A549 (cell line): Measurements from ENCODE around the gene RSPH3. TPM values are rescaled to one million over a fixed set of nuclear protein-coding genes. Genes with fewer than 3 reads are reported as not detected.

Source experiments
- ATAC-seq, 2 experiments: fragments of 200-7000 bp in 1 of 2; fragments of >200 bp in 1 of 2; cut with Nextera tagmentation in 1 of 2; cut with Tn5 transposase in 1 of 2; 3 replicates each; pipeline versions ENCODE4 v1.8.0 to v1.9.1; 2018 to 2020; ENCODE audit warnings: mild to moderate bottlenecking in 1 of 2, moderate library complexity in 1 of 2
- CTCF ChIA-PET: fragments of 300-600 bp; sonication (Branson Sonifier 250); formaldehyde crosslinking; extraction: SDS; loops from one replicate; lab custom pipeline; 2021; ENCODE audit warnings: antibody characterized with exemption, inconsistent platforms; lab: Yijun Ruan, JAX
- POLR2A ChIA-PET: fragments of 350-600 bp; formaldehyde crosslinking; extraction: SDS; loops from one replicate; lab custom pipeline; 2021; ENCODE audit warnings: antibody characterized with exemption, inconsistent platforms; lab: Yijun Ruan, JAX
- DNase-seq, 2 experiments: peaks; one replicate each; pipeline versions ENCODE4 v3.0.0 to v3.0.0-alpha.2; 2011 to 2016; ENCODE audit warnings: low read depth in 1 of 2, low spot score in 1 of 2
- FAIRE-seq: peaks from 2 replicates; lab custom pipeline; 2011; peaks lifted over from hg19 to GRCh38; lab: Jason Lieb, UNC
- H3K27ac ChIP-seq, 2 experiments: fragments of >200 bp; sonication (Bioruptor Twin); formaldehyde crosslinking; 3 replicates each; pipeline ENCODE4 v1.5.1; 2016 to 2017
- H3K4me1 ChIP-seq: fragments of >200 bp; sonication (Bioruptor Twin); formaldehyde crosslinking; 3 replicates; pipeline ENCODE4 v1.6.1; 2016
- H3K4me2 ChIP-seq: fragments of >200 bp; sonication (Bioruptor Twin); formaldehyde crosslinking; 3 replicates; pipeline ENCODE4 v1.6.1; 2016
- H3K4me3 ChIP-seq: fragments of >200 bp; sonication (Bioruptor Twin); formaldehyde crosslinking; 3 replicates; pipeline ENCODE4 v1.5.1; 2016
- H3K9me3 ChIP-seq: fragments of >200 bp; sonication (Bioruptor Twin); formaldehyde crosslinking; 3 replicates; pipeline ENCODE4 v1.6.1; 2016
- CBX2 ChIP-seq: fragments of 200-600 bp; sonication (generic); IDR thresholded peaks from 2 replicates; pipeline ENCODE4 v1.6.1; 2016; ENCODE audit warnings: low read depth, mild to moderate bottlenecking, borderline replicate concordance
- CBX8 ChIP-seq: fragments of 200-600 bp; sonication (generic); IDR thresholded peaks from 2 replicates; pipeline ENCODE4 v1.6.1; 2016
- CEBPB ChIP-seq, 2 experiments: fragments of >200 bp in 1 of 2; sonication (Bioruptor Twin) in 1 of 2; formaldehyde crosslinking in 1 of 2; IDR thresholded peaks; 2 replicates each; pipeline ENCODE4 v1.6.1; 2012 to 2016
- CHD2 ChIP-seq: fragments of 150-350 bp; IDR thresholded peaks from 2 replicates; pipeline ENCODE4 v1.6.1; 2014; ENCODE audit warnings: low read length; ENCODE audit not compliant: partially characterized antibody
- CHD4 ChIP-seq: fragments of 200-600 bp; sonication (generic); IDR thresholded peaks from 2 replicates; pipeline ENCODE4 v1.6.1; 2016; ENCODE audit warnings: antibody characterized with exemption, mild to moderate bottlenecking, borderline replicate concordance
- CTCF ChIP-seq: fragments of >200 bp; sonication (Bioruptor Twin); formaldehyde crosslinking; IDR thresholded peaks from 3 replicates; pipeline ENCODE4 v1.5.1; 2016
- FOSL2 ChIP-seq, 2 experiments: fragments of 450-650 bp in 1 of 2; fragments of >200 bp in 1 of 2; sonication (Bioruptor Twin) in 1 of 2; formaldehyde crosslinking; IDR thresholded peaks; 2 replicates each; pipeline versions ENCODE4 v1.5.0 to v1.6.1; 2016 to 2020; ENCODE audit warnings: mild to moderate bottlenecking in 1 of 2, moderate library complexity in 1 of 2
- GATA3 ChIP-seq: IDR thresholded peaks from 2 replicates; pipeline ENCODE4 v1.6.1; 2012; ENCODE audit warnings: borderline replicate concordance
- HDAC2 ChIP-seq: fragments of 200-600 bp; sonication (generic); IDR thresholded peaks from 2 replicates; pipeline ENCODE4 v1.6.1; 2016
- HOXA7 ChIP-seq: fragments of 250-450 bp; sonication (Bioruptor Pico); IDR thresholded peaks from 2 replicates; pipeline ENCODE4 v1.5.0; 2020; ENCODE audit warnings: mild to moderate bottlenecking, moderate library complexity
- HOXB13 ChIP-seq: fragments of 250-450 bp; sonication (Bioruptor Pico); IDR thresholded peaks from 2 replicates; pipeline ENCODE4 v1.5.0; 2020; ENCODE audit warnings: low read depth, mild to moderate bottlenecking, moderate library complexity
- HOXB5 ChIP-seq: fragments of 250-450 bp; sonication (Bioruptor Pico); IDR thresholded peaks from 2 replicates; pipeline ENCODE4 v1.5.0; 2020; ENCODE audit warnings: mild to moderate bottlenecking, moderate library complexity
- JUN ChIP-seq, 2 experiments: fragments of >200 bp; sonication (Bioruptor Twin); formaldehyde crosslinking; IDR thresholded peaks; 2 replicates in 1 of 2; 3 replicates in 1 of 2; pipeline ENCODE4 v1.6.1; 2016 to 2017
- KDM1A ChIP-seq: fragments of 200-600 bp; sonication (generic); IDR thresholded peaks from 2 replicates; pipeline ENCODE4 v1.6.1; 2016; ENCODE audit warnings: low read depth, mild to moderate bottlenecking
- KDM5A ChIP-seq: fragments of 200-600 bp; sonication (generic); IDR thresholded peaks from 2 replicates; pipeline ENCODE4 v1.6.1; 2016; ENCODE audit warnings: antibody characterized with exemption, mild to moderate bottlenecking
- MAFK ChIP-seq: fragments of 450-650 bp; IDR thresholded peaks from 2 replicates; pipeline ENCODE4 v1.6.1; 2014; ENCODE audit not compliant: partially characterized antibody
- MAX ChIP-seq: IDR thresholded peaks from 2 replicates; pipeline ENCODE4 v1.6.1; 2012
- NPAS2 ChIP-seq: fragments of 250-450 bp; sonication (Bioruptor Pico); IDR thresholded peaks from 2 replicates; pipeline ENCODE4 v1.8.0; 2022; ENCODE audit warnings: mild to moderate bottlenecking, moderate library complexity, borderline replicate concordance
- NR3C1 ChIP-seq: fragments of >200 bp; sonication (Bioruptor Twin); formaldehyde crosslinking; IDR thresholded peaks from 3 replicates; pipeline ENCODE4 v1.6.1; 2017
- POLR2A ChIP-seq: IDR thresholded peaks from 2 replicates; pipeline ENCODE4 v1.6.1; 2012; ENCODE audit warnings: mild to moderate bottlenecking, low read length
- RCOR1 ChIP-seq: fragments of 150-350 bp; IDR thresholded peaks from 2 replicates; pipeline ENCODE4 v1.6.1; 2014; ENCODE audit warnings: antibody characterized with exemption, low read length, low read depth
- REST ChIP-seq: fragments of 200-600 bp; sonication (generic); IDR thresholded peaks from 2 replicates; pipeline ENCODE4 v1.6.1; 2016; ENCODE audit warnings: antibody characterized with exemption, mild to moderate bottlenecking, moderate library complexity
- SREBF2 ChIP-seq: fragments of 450-650 bp; IDR thresholded peaks from 2 replicates; pipeline ENCODE4 v1.6.1; 2014; ENCODE audit warnings: mild to moderate bottlenecking, moderate library complexity
- TFCP2L1 ChIP-seq: fragments of 250-450 bp; sonication (Bioruptor Pico); IDR thresholded peaks from 2 replicates; pipeline ENCODE4 v1.5.0; 2021; ENCODE audit warnings: mild to moderate bottlenecking
- TP53 ChIP-seq: fragments of 250-450 bp; sonication (Bioruptor Pico); IDR thresholded peaks from 2 replicates; pipeline ENCODE4 v1.5.0; 2021; ENCODE audit warnings: mild to moderate bottlenecking, moderate library complexity
- ZC3H11A ChIP-seq: fragments of 450-650 bp; IDR thresholded peaks from 2 replicates; pipeline ENCODE4 v1.6.1; 2014; ENCODE audit warnings: antibody characterized with exemption, mild to moderate bottlenecking
- ZNF302 ChIP-seq: fragments of 250-450 bp; sonication (Bioruptor Pico); IDR thresholded peaks from 2 replicates; pipeline ENCODE4 v1.9.0; 2021; ENCODE audit warnings: inconsistent platforms, mild to moderate bottlenecking, moderate library complexity
- ZSCAN20 ChIP-seq: fragments of 250-450 bp; sonication (Bioruptor Pico); IDR thresholded peaks from 2 replicates; pipeline ENCODE4 v1.8.0; 2022; ENCODE audit warnings: mild to moderate bottlenecking, moderate library complexity
- WGBS: methylation state at CpG from one replicate; pipeline ENCODE4 v1.1.6; 2017; ENCODE audit errors: missing lambda C conversion rate; 5-methylcytosine and 5-hydroxymethylcytosine counted together
- polyA plus RNA-seq, 4 experiments: library from polyadenylated mRNA; depleted of rRNA in 3 of 4; stranded (reverse); fragments of >200 nt; fragmentation: RNase III in 1 of 4; extraction: RNeasy Plus Mini Kit Qiagen cat#74134 plus additional on column Dnase treatment in 1 of 4; gene quantifications; 2 replicates in 3 of 4; 3 replicates in 1 of 4; pipeline ENCODE4 v1.2.3, GENCODE V29; 2011 to 2017

Gene RSPH3
- polyA plus RNA-seq, 2 of the 4 experiments (the other 2 are of a cell fraction), result 2.6 to 3.6 TPM

- 90% methylated on average over 5 of the region's 5 CpGs for WGBS
- H3K9me3 ChIP-seq, result no peaks in the 10 kb centered on the region
- TF ChIP-seq TP53 (no peak), MAX (no peak), CBX8 (no peak), SREBF2 (no peak), NPAS2 (CRISPR knock-in tag) (no peak), KDM5A (no peak), FOSL2 (IDR thresholded peaks at IDR 0.05) (no peak), FOSL2 (CRISPR knock-in tag; IDR thresholded peaks at IDR 0.05) (no peak), ZNF302 (CRISPR knock-in tag) (no peak), GATA3 (no peak), ZC3H11A (no peak), HDAC2 (no peak), CBX2 (no peak), MAFK (no peak), HOXA7 (CRISPR knock-in tag) (no peak), HOXB13 (CRISPR knock-in tag) (no peak)
- H3K4me1 ChIP-seq, result no peaks in the 10 kb centered on the region
- no peak for FAIRE-seq
- no peak for ATAC-seq
- H3K27ac ChIP-seq, result no peak overlapping the region
- ChIA-PET POLR2A (no interaction called here), CTCF (no interaction called here)
- no peak for DNase-seq
- no peak overlapping the region for H3K4me3 ChIP-seq
- no peak overlapping the region for H3K4me2 ChIP-seq
Measured at GRCh38 chr6:158934157-158934556, 65.8 kb downstream of the RSPH3 start.

GRCh38 chr6:158933079-158933595, 66.9 kb downstream of the RSPH3 start:
- POLR2A ChIA-PET, result no interaction called here
- H3K4me3 ChIP-seq, result no peak overlapping the region
- FAIRE-seq, result no peak

DNA sequence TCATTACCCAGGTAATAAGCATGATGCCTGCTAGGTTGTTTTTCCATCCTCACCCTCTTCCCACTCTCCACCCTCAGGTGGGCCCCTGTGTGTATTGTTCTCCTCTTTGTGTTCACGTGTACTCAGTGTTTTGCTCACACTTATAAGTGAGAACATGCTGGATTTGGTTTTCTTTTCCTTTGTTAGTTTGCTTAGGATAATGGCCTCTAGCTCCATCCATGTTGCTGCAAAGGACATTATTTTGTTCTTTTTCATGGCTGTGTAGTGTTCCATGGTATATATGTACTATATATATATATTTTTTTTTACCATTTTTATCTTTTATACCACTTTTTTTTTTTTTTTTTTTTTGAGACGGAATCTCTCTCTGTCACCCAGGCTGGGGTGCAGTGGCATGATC, 71.9 kb downstream of the RSPH3 start:
- DNase-seq (no peak), FAIRE-seq (no peak), ATAC-seq (no peak)
- Histone ChIP-seq H3K27ac (no peak overlapping the region), H3K4me3 (no peak overlapping the region), H3K4me1 (peaks cover 5% of the 10 kb centered on the region; the same call in 1 of the 3 replicates), H3K9me3 (no peaks in the 10 kb centered on the region), H3K4me2 (no peak overlapping the region)
- 93% methylated on average over 2 of the region's 2 CpGs for WGBS
- ChIA-PET POLR2A (no interaction called here), CTCF (no interaction called here)
- no peak for TF ChIP-seq NR3C1
- no peak for TF ChIP-seq FOSL2 (IDR thresholded peaks at IDR 0.05)
- TF ChIP-seq FOSL2 (CRISPR knock-in tag; IDR thresholded peaks at IDR 0.05), result no peak
- TF ChIP-seq RCOR1, result no peak
- TF ChIP-seq MAX, result no peak
- TF ChIP-seq ZNF302 (CRISPR knock-in tag), result no peak
- no peak for TF ChIP-seq HOXB5 (CRISPR knock-in tag)
- no peak for TF ChIP-seq KDM1A
- TF ChIP-seq CEBPB (IDR thresholded peaks at IDR 0.05), result no peak
- no peak for TF ChIP-seq REST
- TF ChIP-seq ZSCAN20 (CRISPR knock-in tag), result no peak
- TF ChIP-seq KDM5A, result no peak
- TF ChIP-seq CHD2, result no peak
- TF ChIP-seq POLR2A, result no peak

More at GRCh38 chr6:158933079-158933595, 66.9 kb downstream of the RSPH3 start:
- 60% methylated on average over 4 of the region's 4 CpGs for WGBS
- DNase-seq, result no peak
- H3K27ac ChIP-seq, result no peak overlapping the region
- TF ChIP-seq CTCF (no peak), TFCP2L1 (CRISPR knock-in tag) (no peak), JUN (IDR thresholded peaks at IDR 0.05) (no peak), CHD4 (no peak), ZNF302 (CRISPR knock-in tag) (no peak), MAFK (peak; percentile 25)
- no peak overlapping the region for H3K4me2 ChIP-seq
- ATAC-seq, result no peak
- no peaks in the 10 kb centered on the region for H3K9me3 ChIP-seq
- CTCF ChIA-PET, result no interaction called here
- H3K4me1 ChIP-seq, result no peaks in the 10 kb centered on the region
